GM12878 (cell line): ENCODE results near the gene FBXW9. TPM values are rescaled to one million over a fixed set of nuclear protein-coding genes. Genes with fewer than 3 reads are reported as not detected.

Experiments used
- EED ChIP-seq: sonication (generic); IDR thresholded peaks from 2 replicates; pipeline ENCODE4 v1.6.1; 2016; ENCODE audit warnings: antibody characterized with exemption, low read depth
- EGR1 ChIP-seq, 2 experiments: IDR thresholded peaks; 1 replicate in 1 of 2; 2 replicates in 1 of 2; pipeline ENCODE4 v1.6.1; 2011 to 2012; ENCODE audit warnings: low read depth in 2 of 2, low read length in 2 of 2, borderline replicate concordance in 1 of 2, mild to moderate bottlenecking in 1 of 2, moderate library complexity in 1 of 2
- ETV6 ChIP-seq, 2 experiments: fragments of 450-650 bp in 1 of 2; IDR thresholded peaks in 1 of 2; conservative IDR thresholded peaks in 1 of 2; 2 replicates each; pipeline ENCODE4 v1.6.1; 2014; ENCODE audit warnings: antibody characterized with exemption in 1 of 2, borderline replicate concordance in 1 of 2, low read depth in 1 of 2, mild to moderate bottlenecking in 1 of 2, moderate library complexity in 1 of 2
- FOXM1 ChIP-seq: IDR thresholded peaks from 2 replicates; pipeline ENCODE4 v1.6.1; 2012; ENCODE audit warnings: low read depth, mild to moderate bottlenecking, inconsistent platforms, low read length, moderate library complexity
- IKZF1 ChIP-seq: fragments of 450-650 bp; conservative IDR thresholded peaks from 2 replicates; pipeline ENCODE4 v1.6.1; 2017; ENCODE audit warnings: antibody characterized with exemption, mild to moderate bottlenecking
- KAT2A ChIP-seq: conservative IDR thresholded peaks from 2 replicates; pipeline ENCODE4 v1.6.1; 2011; ENCODE audit warnings: low read depth, low read length; ENCODE audit not compliant: control insufficient read depth
- LARP7 ChIP-seq: fragments of 450-650 bp; IDR thresholded peaks from 2 replicates; pipeline ENCODE4 v1.6.1; 2017; ENCODE audit warnings: mild to moderate bottlenecking
- MYB ChIP-seq: fragments of 150-350 bp; IDR thresholded peaks from 2 replicates; pipeline ENCODE4 v1.6.1; 2014; ENCODE audit warnings: mild to moderate bottlenecking, low read depth, low read length, borderline replicate concordance
- NFXL1 ChIP-seq: fragments of 450-650 bp; IDR thresholded peaks from 2 replicates; pipeline ENCODE4 v1.6.1; 2017; ENCODE audit warnings: antibody characterized with exemption, mild to moderate bottlenecking, borderline replicate concordance
- NFYA ChIP-seq: IDR thresholded peaks from 2 replicates; pipeline ENCODE4 v1.6.1; 2011; ENCODE audit warnings: low read depth, mild to moderate bottlenecking, low read length, improper control_type of control experiment, borderline replicate concordance
- PAX5 ChIP-seq: IDR thresholded peaks from 2 replicates; pipeline ENCODE4 v1.6.1; 2011; ENCODE audit warnings: low read depth, low read length, borderline replicate concordance
- PML ChIP-seq: IDR thresholded peaks from 2 replicates; pipeline ENCODE4 v1.6.1; 2012; ENCODE audit warnings: low read length, inconsistent platforms
- POLR2AphosphoS2 ChIP-seq: IDR thresholded peaks from 2 replicates; pipeline ENCODE4 v1.6.1; 2011; ENCODE audit warnings: low read depth, mild to moderate bottlenecking, low read length, improper control_type of control experiment, moderate library complexity
- RFX5 ChIP-seq: IDR thresholded peaks from 2 replicates; pipeline ENCODE4 v1.6.1; 2011; ENCODE audit warnings: low read depth, low read length, improper control_type of control experiment
- SMC3 ChIP-seq: IDR thresholded peaks from 2 replicates; pipeline ENCODE4 v1.6.1; 2011; ENCODE audit warnings: low read length, improper control_type of control experiment, borderline replicate concordance
- SRF ChIP-seq, 2 experiments: IDR thresholded peaks; 2 replicates each; pipeline ENCODE4 v1.6.1; 2011; ENCODE audit warnings: low read depth in 2 of 2, low read length in 2 of 2, mild to moderate bottlenecking in 1 of 2, moderate library complexity in 1 of 2
- TCF3 ChIP-seq: IDR thresholded peaks from 2 replicates; pipeline ENCODE4 v1.6.1; 2012; ENCODE audit warnings: low read depth, mild to moderate bottlenecking, low read length, borderline replicate concordance; ENCODE audit not compliant: insufficient read depth
- ZZZ3 ChIP-seq: IDR thresholded peaks from 2 replicates; pipeline ENCODE4 v1.6.1; 2011; ENCODE audit warnings: low read depth; ENCODE audit not compliant: control insufficient read depth, insufficient read length
- polyA plus RNA-seq, 11 experiments: library from polyadenylated mRNA; depleted of rRNA in 4 of 11; unstranded in 6 of 11; stranded (reverse) in 5 of 11; fragments of >200 nt; fragmentation: Nextera tagmentation in 4 of 11; fragmentation: Illumina TruSeq in 1 of 11; extraction: Ambion mirVana in 4 of 11; extraction: Trizol in 1 of 11; gene quantifications; 1 replicate in 1 of 11; 2 replicates in 10 of 11; pipeline versions ENCODE4 v1.2.1 to v1.2.3, GENCODE V29; 2011 to 2016; ENCODE audit warnings: inconsistent platforms in 2 of 11, missing spikeins in 2 of 11, low read depth in 1 of 11
- total RNA-seq, 4 experiments: library from RNA; depleted of rRNA in 3 of 4; stranded (reverse); fragments of >200 nt in 3 of 4; fragmentation: Illumina TruSeq in 1 of 4; extraction: Trizol in 1 of 4; gene quantifications; 2 replicates each; pipeline versions ENCODE4 v1.2.1 to v1.2.3, GENCODE V29; 2013 to 2021
- TF ChIP-seq, protein P1 (sequence below): fragments of 450-650 bp; IDR thresholded peaks from 2 replicates; pipeline ENCODE4 v1.6.1; 2017; ENCODE audit warnings: mild to moderate bottlenecking, moderate library complexity
- TF ChIP-seq, protein P2 (sequence below): fragments of 450-650 bp; IDR thresholded peaks from 2 replicates; pipeline ENCODE4 v1.6.1; 2016; ENCODE audit warnings: mild to moderate bottlenecking, moderate library complexity, borderline replicate concordance

Gene FBXW9
- total and polyA plus RNA-seq, 10 of the 15 experiments (the other 5 are each of a cell fraction or from before 2014, with no cell fraction given), result 0.21 to 14.8 (median 7.3) TPM

DNA sequence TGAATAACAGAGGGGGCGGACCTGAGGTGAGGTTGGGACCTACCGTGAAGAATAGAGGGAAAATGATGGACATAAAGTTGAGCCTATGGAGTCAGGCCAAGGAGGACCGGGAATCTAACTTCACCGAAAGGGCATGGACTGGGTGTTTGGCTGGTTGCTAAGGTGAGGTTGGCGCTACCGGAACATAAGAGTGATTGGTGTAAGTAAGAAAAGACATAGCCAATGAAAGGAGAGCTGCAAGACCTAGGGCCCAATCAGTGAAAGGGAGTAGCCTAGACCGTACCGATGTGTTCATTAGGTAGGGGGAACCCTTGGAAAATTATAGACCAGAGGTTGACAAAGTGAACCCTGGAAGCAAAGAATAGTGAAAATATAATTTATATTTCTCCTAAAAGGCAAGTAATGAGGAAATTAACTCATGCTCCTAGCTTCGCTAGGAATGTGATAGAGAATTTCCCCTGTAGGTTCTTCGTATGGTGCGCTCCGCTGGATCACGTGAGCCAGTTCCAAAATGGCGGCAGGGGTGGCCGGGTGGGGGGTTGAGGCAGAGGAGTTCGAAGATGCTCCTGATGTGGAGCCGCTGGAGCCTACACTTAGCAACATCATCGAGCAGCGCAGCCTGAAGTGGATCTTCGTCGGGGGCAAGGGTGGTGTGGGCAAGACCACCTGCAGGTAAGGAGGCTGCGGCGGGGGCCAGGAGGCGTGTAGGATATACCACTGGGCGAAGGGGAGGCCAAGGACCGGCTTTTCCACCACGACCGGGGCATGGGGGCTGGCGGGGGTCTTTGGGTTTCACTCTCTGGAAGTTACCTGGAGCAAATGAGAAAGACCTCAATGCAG, 40.8 kb upstream of the FBXW9 start, which contains the start of gene GET3 (continued):
- 0 out of 2 replicates have a peak, but pooled peaks have one; percentile 47 for TF ChIP-seq TCF3
- peak; percentile 62 for TF ChIP-seq NFYA
- no peak for TF ChIP-seq SRF (IDR thresholded peaks at IDR 0.05; ENCODE audit: low read depth in 2 of 2, low read length in 2 of 2)
- no peak for TF ChIP-seq EED
- no peak for TF ChIP-seq KAT2A
- no peak for TF ChIP-seq EGR1 (IDR thresholded peaks at IDR 0.05; ENCODE audit: borderline replicate concordance in 1 of 2, low read depth in 2 of 2, low read length in 2 of 2)
- peak; percentile 32; the same call in 1 of the 2 replicates for TF ChIP-seq PML
- TF ChIP-seq POLR2AphosphoS2, result 0 out of 2 replicates have a peak, but pooled peaks have one; percentile 10
- TF ChIP-seq, protein P1, sequence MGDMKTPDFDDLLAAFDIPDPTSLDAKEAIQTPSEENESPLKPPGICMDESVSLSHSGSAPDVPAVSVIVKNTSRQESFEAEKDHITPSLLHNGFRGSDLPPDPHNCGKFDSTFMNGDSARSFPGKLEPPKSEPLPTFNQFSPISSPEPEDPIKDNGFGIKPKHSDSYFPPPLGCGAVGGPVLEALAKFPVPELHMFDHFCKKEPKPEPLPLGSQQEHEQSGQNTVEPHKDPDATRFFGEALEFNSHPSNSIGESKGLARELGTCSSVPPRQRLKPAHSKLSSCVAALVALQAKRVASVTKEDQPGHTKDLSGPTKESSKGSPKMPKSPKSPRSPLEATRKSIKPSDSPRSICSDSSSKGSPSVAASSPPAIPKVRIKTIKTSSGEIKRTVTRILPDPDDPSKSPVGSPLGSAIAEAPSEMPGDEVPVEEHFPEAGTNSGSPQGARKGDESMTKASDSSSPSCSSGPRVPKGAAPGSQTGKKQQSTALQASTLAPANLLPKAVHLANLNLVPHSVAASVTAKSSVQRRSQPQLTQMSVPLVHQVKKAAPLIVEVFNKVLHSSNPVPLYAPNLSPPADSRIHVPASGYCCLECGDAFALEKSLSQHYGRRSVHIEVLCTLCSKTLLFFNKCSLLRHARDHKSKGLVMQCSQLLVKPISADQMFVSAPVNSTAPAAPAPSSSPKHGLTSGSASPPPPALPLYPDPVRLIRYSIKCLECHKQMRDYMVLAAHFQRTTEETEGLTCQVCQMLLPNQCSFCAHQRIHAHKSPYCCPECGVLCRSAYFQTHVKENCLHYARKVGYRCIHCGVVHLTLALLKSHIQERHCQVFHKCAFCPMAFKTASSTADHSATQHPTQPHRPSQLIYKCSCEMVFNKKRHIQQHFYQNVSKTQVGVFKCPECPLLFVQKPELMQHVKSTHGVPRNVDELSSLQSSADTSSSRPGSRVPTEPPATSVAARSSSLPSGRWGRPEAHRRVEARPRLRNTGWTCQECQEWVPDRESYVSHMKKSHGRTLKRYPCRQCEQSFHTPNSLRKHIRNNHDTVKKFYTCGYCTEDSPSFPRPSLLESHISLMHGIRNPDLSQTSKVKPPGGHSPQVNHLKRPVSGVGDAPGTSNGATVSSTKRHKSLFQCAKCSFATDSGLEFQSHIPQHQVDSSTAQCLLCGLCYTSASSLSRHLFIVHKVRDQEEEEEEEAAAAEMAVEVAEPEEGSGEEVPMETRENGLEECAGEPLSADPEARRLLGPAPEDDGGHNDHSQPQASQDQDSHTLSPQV, result no peak
- TF ChIP-seq ETV6 (conservative IDR thresholded peaks at IDR 0.05 in 1 of 2, IDR thresholded peaks at IDR 0.05 in 1 of 2; ENCODE audit: borderline replicate concordance in 1 of 2, low read depth in 1 of 2), result no peak
- no peak for TF ChIP-seq SMC3
- peak; percentile 88; the same call in 1 of the 2 replicates for TF ChIP-seq RFX5
- peak; percentile 62; the same call in 1 of the 2 replicates for TF ChIP-seq LARP7
- no peak for TF ChIP-seq NFXL1
- TF ChIP-seq ZZZ3, result no peak
- TF ChIP-seq IKZF1, result peak; percentile 56
- TF ChIP-seq, protein P2, sequence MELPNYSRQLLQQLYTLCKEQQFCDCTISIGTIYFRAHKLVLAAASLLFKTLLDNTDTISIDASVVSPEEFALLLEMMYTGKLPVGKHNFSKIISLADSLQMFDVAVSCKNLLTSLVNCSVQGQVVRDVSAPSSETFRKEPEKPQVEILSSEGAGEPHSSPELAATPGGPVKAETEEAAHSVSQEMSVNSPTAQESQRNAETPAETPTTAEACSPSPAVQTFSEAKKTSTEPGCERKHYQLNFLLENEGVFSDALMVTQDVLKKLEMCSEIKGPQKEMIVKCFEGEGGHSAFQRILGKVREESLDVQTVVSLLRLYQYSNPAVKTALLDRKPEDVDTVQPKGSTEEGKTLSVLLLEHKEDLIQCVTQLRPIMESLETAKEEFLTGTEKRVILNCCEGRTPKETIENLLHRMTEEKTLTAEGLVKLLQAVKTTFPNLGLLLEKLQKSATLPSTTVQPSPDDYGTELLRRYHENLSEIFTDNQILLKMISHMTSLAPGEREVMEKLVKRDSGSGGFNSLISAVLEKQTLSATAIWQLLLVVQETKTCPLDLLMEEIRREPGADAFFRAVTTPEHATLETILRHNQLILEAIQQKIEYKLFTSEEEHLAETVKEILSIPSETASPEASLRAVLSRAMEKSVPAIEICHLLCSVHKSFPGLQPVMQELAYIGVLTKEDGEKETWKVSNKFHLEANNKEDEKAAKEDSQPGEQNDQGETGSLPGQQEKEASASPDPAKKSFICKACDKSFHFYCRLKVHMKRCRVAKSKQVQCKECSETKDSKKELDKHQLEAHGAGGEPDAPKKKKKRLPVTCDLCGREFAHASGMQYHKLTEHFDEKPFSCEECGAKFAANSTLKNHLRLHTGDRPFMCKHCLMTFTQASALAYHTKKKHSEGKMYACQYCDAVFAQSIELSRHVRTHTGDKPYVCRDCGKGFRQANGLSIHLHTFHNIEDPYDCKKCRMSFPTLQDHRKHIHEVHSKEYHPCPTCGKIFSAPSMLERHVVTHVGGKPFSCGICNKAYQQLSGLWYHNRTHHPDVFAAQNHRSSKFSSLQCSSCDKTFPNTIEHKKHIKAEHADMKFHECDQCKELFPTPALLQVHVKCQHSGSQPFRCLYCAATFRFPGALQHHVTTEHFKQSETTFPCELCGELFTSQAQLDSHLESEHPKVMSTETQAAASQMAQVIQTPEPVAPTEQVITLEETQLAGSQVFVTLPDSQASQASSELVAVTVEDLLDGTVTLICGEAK, result peak; percentile 71; the same call in 1 of the 2 replicates
- no peak for TF ChIP-seq FOXM1
- TF ChIP-seq PAX5, result no peak
- no peak for TF ChIP-seq MYB
